OCI-LY1 (cell line): ENCODE measurements around the gene ZNF664.

Experiments used
- CTCF ChIP-seq: fragments of 200-600 bp; sonication (generic), shearing (Covaris generic); IDR thresholded peaks from 2 replicates; pipeline ENCODE4 v1.5.1; 2017; ENCODE audit warnings: mild to moderate bottlenecking, antibody characterized with exemption, low read length, moderate library complexity, mixed read lengths
- EZH2 ChIP-seq: fragments of 200-600 bp; sonication (generic), shearing (Covaris generic); IDR thresholded peaks from 2 replicates; pipeline ENCODE4 v1.8.0; 2017; ENCODE audit warnings: borderline replicate concordance, mixed run types, mild to moderate bottlenecking, antibody characterized with exemption, low read length, moderate library complexity, mixed read lengths

- TF ChIP-seq CTCF: no peak
- TF ChIP-seq EZH2: no peak
These were observed 26.0 kb downstream of the ZNF664 start for GRCh38 chr12:123998991-123999359.
